Skeletal muscle satellite cell (primary cell): ENCODE measurements around the gene EIF4G2.

Source experiments
- H3K27me3 ChIP-seq: 2 replicates; pipeline ENCODE4 v1.7.0; 2013; ENCODE audit warnings: low read length; ENCODE audit not compliant: control insufficient read depth, insufficient read depth
- H3K36me3 ChIP-seq: 2 replicates; pipeline ENCODE4 v1.7.0; 2013; ENCODE audit warnings: mild to moderate bottlenecking, control low read depth, low read length; ENCODE audit not compliant: insufficient read depth
- H3K4me1 ChIP-seq: 2 replicates; pipeline ENCODE4 v1.7.0; 2013; ENCODE audit warnings: low read length; ENCODE audit not compliant: control insufficient read depth, insufficient read depth
- H3K4me2 ChIP-seq: 2 replicates; pipeline ENCODE4 v1.7.0; 2013; ENCODE audit warnings: mild to moderate bottlenecking, low read length
- H3K4me3 ChIP-seq: 2 replicates; pipeline ENCODE4 v1.7.0; 2013; ENCODE audit warnings: low read length
- H3K9ac ChIP-seq: 2 replicates; pipeline ENCODE4 v1.7.0; 2013; ENCODE audit warnings: mild to moderate bottlenecking, low read depth, low read length, moderate library complexity
- H3K9me3 ChIP-seq: replicated peaks from 2 replicates; pipeline ENCODE4 v1.7.0; 2013; ENCODE audit warnings: mild to moderate bottlenecking, control low read depth, low read length

The EIF4G2 gene

DNA sequence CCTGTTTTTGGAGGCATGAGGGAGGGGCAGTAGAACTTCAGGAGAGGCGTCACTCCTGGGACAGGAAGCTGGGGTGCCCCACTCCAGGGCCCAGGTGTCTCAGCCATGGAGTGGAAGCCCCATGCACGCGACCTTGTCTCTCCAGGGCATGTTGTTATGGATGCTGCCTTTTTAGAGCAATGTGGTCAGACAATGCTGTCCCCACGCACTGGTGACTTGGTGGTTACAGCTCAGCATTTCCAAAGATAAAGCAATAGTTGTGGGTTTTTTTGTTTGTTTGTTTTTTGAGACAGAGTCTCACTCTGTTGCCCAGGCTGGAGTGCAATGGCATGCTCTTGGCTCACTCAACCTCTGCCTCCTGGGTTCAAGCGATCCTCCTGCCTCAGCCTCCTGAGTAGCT lies 22.3 kb downstream of the EIF4G2 start:
- H3K36me3 ChIP-seq: no peaks in the 10 kb centered on the region

DNA sequence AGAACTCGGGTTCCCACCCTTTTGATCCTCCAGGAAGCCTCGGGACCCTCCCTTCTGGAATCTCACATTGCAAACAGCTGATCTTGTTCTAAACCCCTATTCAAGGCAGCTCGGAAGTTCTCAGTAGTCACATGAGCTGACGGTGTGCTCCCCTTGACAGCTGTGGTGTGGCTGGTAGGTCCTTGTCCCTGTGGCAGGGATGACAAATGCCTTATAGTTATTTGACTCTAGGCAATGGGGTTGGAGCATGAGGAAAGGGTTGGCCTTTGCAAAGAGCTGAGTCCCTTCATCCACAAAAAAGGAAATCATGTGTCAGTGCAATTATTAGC lies 23.6 kb downstream of the EIF4G2 start:
- no peaks in the 10 kb centered on the region for H3K4me1 ChIP-seq
- peaks cover 6% of the 10 kb centered on the region for H3K36me3 ChIP-seq

More for the DNA sequence above, 22.3 kb downstream of the EIF4G2 start:
- no peaks in the 10 kb centered on the region for H3K4me1 ChIP-seq
- no peaks in the 10 kb centered on the region for H3K9me3 ChIP-seq
- no peak overlapping the region for H3K4me3 ChIP-seq
- H3K27me3 ChIP-seq: no peaks in the 10 kb centered on the region
- H3K9ac ChIP-seq: no peak overlapping the region
- H3K4me2 ChIP-seq: no peak overlapping the region

DNA sequence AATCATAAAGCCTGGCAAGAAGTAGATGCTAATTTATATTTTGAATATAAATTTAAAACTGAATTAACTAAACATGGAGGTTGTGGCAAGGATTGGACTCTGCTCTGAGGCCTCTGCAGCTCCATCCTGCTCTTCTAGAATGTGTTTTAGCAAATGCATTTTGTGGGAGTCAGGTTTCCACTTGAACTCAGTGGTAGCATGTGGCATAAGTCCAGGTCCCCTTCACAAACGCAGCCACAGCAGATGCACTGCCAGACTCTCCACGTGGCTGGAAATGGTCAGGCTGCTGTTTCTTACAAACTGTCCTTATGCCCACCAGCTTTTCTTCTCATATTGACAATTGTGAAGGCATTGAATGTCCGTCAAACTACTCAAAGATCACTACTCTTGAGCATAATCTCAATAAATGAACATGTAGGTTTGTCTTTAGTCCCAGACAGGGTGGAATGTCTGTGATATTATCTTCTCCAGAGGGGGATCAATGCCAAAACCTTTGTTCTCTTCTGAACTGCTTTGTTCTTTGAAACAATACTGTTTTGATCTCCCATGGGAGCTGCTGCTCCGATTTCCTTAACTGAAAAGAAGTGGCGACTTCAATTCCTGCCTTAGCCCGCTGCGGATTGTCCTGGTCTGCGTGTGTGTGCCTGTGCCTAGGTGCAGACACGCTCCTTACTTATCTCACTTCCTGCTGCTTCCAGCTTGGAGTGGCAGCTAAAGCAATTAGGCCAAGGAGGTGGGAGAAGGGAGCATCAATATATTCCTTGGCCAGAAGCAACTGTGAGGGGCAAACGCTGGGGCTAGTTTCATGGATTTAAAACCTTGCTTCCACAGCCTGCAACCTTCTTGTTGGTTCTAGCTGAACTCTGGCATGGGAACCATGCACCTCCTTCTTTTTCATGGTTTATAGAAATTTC lies 24.2 kb downstream of the EIF4G2 start:
- no peak overlapping the region for H3K4me3 ChIP-seq
- H3K4me1 ChIP-seq: no peaks in the 10 kb centered on the region
- no peaks in the 10 kb centered on the region for H3K27me3 ChIP-seq
- no peak overlapping the region for H3K9ac ChIP-seq
- H3K9me3 ChIP-seq: no peaks in the 10 kb centered on the region
- H3K36me3 ChIP-seq: peaks cover 12% of the 10 kb centered on the region
- no peak overlapping the region for H3K4me2 ChIP-seq

More for the DNA sequence above, 23.6 kb downstream of the EIF4G2 start:
- H3K9ac ChIP-seq: no peak overlapping the region
- H3K4me3 ChIP-seq: no peak overlapping the region
- no peaks in the 10 kb centered on the region for H3K9me3 ChIP-seq
- H3K27me3 ChIP-seq: no peaks in the 10 kb centered on the region
- H3K4me2 ChIP-seq: no peak overlapping the region

DNA sequence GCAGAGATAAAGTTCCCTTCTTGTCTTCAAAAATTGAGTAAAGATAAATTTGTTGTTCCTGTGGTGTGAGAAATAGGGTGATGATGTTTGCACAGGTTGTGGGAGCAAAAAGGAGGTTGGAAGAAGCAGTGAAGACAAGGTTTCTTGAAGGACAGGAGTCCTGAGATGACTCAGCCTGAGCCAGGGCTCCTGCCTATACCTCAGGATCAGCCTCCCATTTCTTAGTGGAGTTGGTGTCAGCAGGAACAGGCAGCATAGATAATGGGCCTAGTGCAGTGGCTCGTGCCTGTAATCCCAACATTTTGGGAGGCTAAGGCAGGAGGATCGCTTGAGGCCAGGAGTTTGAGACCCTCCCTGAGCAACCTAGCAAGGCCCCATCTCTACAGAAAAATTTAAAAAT lies 28.7 kb downstream of the EIF4G2 start:
- Histone ChIP-seq H3K9ac (no peak overlapping the region), H3K9me3 (no peaks in the 10 kb centered on the region), H3K4me2 (no peak overlapping the region), H3K4me3 (no peak overlapping the region), H3K36me3 (peaks cover 38% of the 10 kb centered on the region), H3K4me1 (peaks cover 18% of the 10 kb centered on the region), H3K27me3 (no peaks in the 10 kb centered on the region)

DNA sequence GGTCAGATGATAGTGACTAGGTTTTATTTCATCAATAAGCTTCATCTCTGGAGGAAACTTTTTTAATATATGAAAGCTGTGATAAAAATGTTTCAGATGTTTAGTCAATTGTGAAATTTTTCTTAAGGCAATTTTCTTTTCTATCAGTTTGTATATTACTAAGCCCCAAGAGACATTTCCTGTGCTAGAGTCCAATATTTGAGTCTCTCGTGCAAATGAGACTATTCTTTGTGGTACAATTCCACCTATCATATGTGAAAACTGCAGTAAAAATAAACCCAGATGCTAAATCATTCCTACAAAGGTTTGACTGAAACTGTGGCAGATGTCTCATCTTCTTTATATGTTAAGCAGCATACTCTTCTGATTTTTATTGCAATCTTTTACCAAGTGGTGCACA lies 29.6 kb downstream of the EIF4G2 start:
- peaks cover 18% of the 10 kb centered on the region for H3K4me1 ChIP-seq
- H3K9me3 ChIP-seq: no peaks in the 10 kb centered on the region
- peak overlapping the region; percentile 33 for H3K4me2 ChIP-seq
- peak overlapping the region; percentile 80 for H3K9ac ChIP-seq
- H3K4me3 ChIP-seq: peak overlapping the region; percentile 19
- no peaks in the 10 kb centered on the region for H3K27me3 ChIP-seq
- H3K36me3 ChIP-seq: peaks cover 47% of the 10 kb centered on the region

DNA sequence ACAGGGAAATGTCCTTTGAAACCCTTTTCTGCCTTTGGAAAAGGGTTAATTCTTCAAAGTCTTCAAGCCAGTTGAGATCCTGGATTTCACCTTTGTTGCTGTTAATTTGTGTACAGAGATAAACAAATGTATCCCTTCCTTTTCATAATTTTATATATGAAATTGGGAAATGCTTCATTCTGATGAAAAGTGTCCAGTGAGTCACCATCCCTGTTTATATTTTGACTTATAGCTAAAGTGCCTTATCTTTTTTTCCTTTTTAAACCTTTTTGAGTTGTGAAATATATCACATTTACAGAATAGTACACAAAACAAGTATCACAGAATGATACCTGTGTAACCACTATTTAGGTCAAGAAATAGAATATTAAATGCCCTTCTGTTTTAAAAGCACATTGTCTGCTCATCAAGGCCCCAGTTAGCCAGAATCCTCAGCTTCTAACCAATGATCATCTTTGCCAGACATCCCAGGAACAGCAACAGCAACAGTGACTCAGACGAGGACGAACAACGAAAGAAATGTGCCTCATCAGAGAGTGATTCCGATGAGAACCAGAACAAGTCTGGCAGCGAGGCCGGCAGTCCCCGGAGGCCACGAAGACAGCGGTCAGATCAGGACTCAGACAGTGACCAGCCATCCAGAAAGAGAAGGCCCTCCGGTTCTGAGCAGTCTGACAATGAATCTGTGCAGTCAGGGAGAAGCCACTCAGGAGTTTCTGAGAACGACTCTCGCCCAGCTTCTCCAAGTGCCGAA lies 30.3 kb downstream of the EIF4G2 start:
- Histone ChIP-seq H3K36me3 (peaks cover 53% of the 10 kb centered on the region), H3K9ac (peak overlapping the region; percentile 80), H3K4me1 (peaks cover 18% of the 10 kb centered on the region), H3K27me3 (no peaks in the 10 kb centered on the region), H3K4me3 (peak overlapping the region; percentile 19), H3K9me3 (no peaks in the 10 kb centered on the region), H3K4me2 (peak overlapping the region; percentile 33)

DNA sequence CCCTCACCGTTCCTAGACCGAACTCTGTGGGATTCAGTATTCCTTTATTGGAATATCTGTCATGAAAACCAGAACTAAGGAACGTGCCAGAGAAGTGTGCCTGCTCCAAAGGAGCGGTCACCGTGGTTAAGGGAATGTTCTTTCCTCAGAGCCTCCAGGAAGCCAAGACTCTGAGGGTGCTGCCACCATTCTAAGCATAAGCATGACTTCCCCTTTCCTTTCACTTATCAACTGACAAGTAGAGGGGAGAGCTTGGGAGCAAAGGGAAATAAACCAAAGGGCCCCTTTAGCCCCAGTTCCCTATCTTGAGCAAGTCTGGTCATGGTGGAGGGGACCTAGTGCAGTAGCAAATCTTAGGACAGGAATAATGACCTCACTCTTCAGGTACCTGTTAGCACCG lies 30.9 kb downstream of the EIF4G2 start:
- Histone ChIP-seq H3K4me2 (no peak overlapping the region), H3K9me3 (no peaks in the 10 kb centered on the region), H3K36me3 (peaks cover 59% of the 10 kb centered on the region), H3K4me3 (no peak overlapping the region), H3K4me1 (peaks cover 18% of the 10 kb centered on the region), H3K27me3 (no peaks in the 10 kb centered on the region), H3K9ac (peak overlapping the region; percentile 80)

DNA sequence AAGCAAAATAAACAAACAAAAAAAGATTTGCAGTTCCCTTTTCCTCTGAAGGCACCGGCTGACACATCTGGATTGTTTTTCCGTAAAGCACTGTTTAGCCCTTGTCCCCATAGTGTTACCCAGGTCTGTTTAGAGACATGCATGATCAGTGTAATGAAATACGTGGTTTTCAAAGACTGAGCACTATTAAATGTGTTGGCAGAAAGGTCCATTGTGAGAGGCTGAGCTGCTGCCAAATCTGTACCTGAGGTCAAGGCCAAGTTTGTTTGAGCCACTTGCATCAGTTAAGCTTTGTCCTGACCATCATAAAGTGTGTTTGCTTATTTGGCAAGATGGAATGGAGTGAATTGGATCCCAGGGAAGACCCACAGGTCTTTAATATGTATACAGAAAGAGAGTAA lies 31.3 kb downstream of the EIF4G2 start:
- H3K9me3 ChIP-seq: no peaks in the 10 kb centered on the region
- no peaks in the 10 kb centered on the region for H3K27me3 ChIP-seq
- H3K4me1 ChIP-seq: peaks cover 18% of the 10 kb centered on the region
- no peak overlapping the region for H3K4me2 ChIP-seq
- H3K36me3 ChIP-seq: peaks cover 60% of the 10 kb centered on the region
- no peak overlapping the region for H3K9ac ChIP-seq
- no peak overlapping the region for H3K4me3 ChIP-seq

DNA sequence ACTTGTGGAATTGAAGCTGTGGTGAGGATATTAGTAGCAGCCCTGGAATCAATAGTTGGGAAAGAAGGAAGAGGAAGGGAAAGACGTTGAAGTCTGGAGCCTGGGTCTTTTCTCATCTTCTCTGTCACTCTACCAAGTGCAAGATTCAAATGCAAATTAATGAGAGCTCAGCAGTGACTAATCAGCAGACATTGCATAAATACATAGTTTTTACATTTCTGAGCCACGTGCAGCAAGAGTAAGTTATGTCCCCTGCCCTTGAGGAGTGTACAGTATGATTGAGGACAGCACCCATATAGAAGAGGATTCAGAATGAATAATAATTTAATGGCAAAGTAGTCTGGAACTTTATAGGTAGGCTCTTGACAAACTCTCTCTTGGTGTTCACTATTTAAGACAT lies 33.9 kb downstream of the EIF4G2 start:
- Histone ChIP-seq H3K27me3 (no peaks in the 10 kb centered on the region), H3K9ac (no peak overlapping the region), H3K36me3 (peaks cover 72% of the 10 kb centered on the region), H3K9me3 (no peaks in the 10 kb centered on the region), H3K4me2 (no peak overlapping the region), H3K4me1 (peaks cover 18% of the 10 kb centered on the region), H3K4me3 (no peak overlapping the region)

DNA sequence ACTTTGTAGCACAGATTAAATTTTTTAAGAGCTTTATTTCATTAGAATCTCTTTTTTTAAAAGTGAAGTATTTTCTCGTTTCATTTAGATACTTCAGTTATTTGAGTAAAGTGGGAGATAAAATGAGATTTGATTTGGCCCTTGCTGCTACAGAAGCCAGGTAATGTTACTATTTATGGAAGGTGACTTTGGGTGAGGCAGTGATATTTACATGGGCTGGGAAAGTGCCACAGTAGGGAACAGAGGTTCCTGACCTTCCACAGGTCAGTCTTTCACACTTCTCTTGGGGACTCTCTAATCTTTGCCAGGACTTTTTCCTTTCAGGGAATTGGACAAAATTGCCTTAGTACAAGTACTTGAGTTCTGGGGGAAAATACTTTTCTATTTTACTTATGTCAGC lies 37.3 kb downstream of the EIF4G2 start:
- no peaks in the 10 kb centered on the region for H3K27me3 ChIP-seq
- H3K4me3 ChIP-seq: no peak overlapping the region
- H3K9ac ChIP-seq: no peak overlapping the region
- no peaks in the 10 kb centered on the region for H3K4me1 ChIP-seq
- peaks cover 73% of the 10 kb centered on the region for H3K36me3 ChIP-seq
- H3K9me3 ChIP-seq: no peaks in the 10 kb centered on the region
- no peak overlapping the region for H3K4me2 ChIP-seq

DNA sequence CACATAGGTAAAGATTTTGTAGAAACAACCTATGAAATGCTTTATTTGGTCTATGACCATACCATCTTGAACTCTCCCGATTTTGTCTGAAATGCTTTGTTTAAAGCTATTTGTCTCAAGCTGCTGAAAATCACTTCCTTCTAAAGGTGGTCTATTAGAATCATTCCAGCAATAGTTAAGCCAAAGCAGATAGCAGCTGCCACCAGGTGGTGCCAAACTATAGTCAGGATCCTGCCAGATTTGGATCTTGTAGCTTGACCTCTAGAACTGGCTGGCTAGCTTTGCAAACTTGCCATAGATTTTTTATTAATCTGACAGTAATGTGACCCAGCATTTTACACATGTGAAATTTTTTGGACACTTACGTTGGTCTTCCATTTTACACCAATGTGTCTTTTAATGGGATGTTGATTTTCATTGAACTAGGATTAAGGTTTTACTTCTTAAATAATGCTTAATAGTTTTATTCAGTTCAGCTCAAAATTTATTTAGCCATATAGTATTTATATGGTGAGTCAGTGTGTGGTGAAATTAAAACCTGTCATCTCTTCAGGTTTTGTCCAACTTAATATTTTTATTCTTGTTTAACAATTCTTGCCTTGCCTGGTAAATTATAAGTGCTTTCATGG lies 38.0 kb downstream of the EIF4G2 start:
- H3K9ac ChIP-seq: no peak overlapping the region
- H3K4me2 ChIP-seq: no peak overlapping the region
- H3K4me3 ChIP-seq: no peak overlapping the region
- no peaks in the 10 kb centered on the region for H3K9me3 ChIP-seq
- H3K4me1 ChIP-seq: no peaks in the 10 kb centered on the region
- peaks cover 72% of the 10 kb centered on the region for H3K36me3 ChIP-seq
- no peaks in the 10 kb centered on the region for H3K27me3 ChIP-seq
